K562 (cell line): ENCODE results near the gene MKRN2OS. TPM values are rescaled to one million over a fixed set of nuclear protein-coding genes. Genes with fewer than 3 reads are reported as not detected.
A peak's percentile ranks its signal among the peaks of the same experiment; 100 is the strongest.

Source experiments
- ATAC-seq: fragments of 200-7000 bp; cut with Tn5 transposase; 3 replicates; pipeline ENCODE4 v1.9.1; 2020; ENCODE audit warnings: moderate library complexity
- BruUV-seq: library from RNA; stranded (reverse); fragments of 400-500 nt; replicated peaks from 2 replicates; lab custom pipeline; 2021; lab: Mats Ljungman, UMichigan
- CTCF ChIA-PET: fragments of 300-600 bp; formaldehyde crosslinking; extraction: SDS; loops from one replicate; lab custom pipeline; 2021; ENCODE audit warnings: low intra/inter-chr PET ratio; lab: Yijun Ruan, JAX
- POLR2A ChIA-PET: fragments of 300-600, 350-650 bp; sonication (Branson Sonifier 250); formaldehyde crosslinking; extraction: SDS; loops from one replicate; lab custom pipeline; 2021; ENCODE audit warnings: antibody characterized with exemption, inconsistent platforms; lab: Yijun Ruan, JAX
- DNase-seq, 4 experiments: peaks; one replicate each; pipeline versions ENCODE4 v3.0.0 to v3.0.0-alpha.2; 2011 to 2018; ENCODE audit warnings: low spot score in 3 of 4, mixed read lengths in 3 of 4; ENCODE audit errors: extremely low read depth in 1 of 4
- FAIRE-seq: peaks from 2 replicates; lab custom pipeline; 2011; peaks lifted over from hg19 to GRCh38; lab: Jason Lieb, UNC
- H2AFZ ChIP-seq: 2 replicates; pipeline ENCODE4 v1.6.0; 2011; ENCODE audit warnings: low read depth, low read length, control low read depth, inconsistent platforms
- H3K27ac ChIP-seq: fragments of 200-600 bp; 3 replicates; pipeline ENCODE4 v1.8.0; 2011; ENCODE audit warnings: low read depth, mild to moderate bottlenecking, control low read depth, inconsistent platforms, low read length, moderate library complexity, mixed read lengths; ENCODE audit errors: extremely low read depth
- H3K27me3 ChIP-seq, 2 experiments: fragments of 300-600 bp in 1 of 2; 2 replicates in 1 of 2; 3 replicates in 1 of 2; pipeline versions ENCODE4 v1.6.0 to v1.8.0; 2011; ENCODE audit warnings: inconsistent platforms in 2 of 2, low read length in 2 of 2, mild to moderate bottlenecking in 1 of 2, mixed read lengths in 1 of 2, moderate library complexity in 1 of 2; ENCODE audit not compliant: control insufficient read depth in 2 of 2, insufficient read depth in 2 of 2
- H3K36me3 ChIP-seq: fragments of 300-600 bp; 3 replicates; pipeline ENCODE4 v1.8.0; 2011; ENCODE audit warnings: mild to moderate bottlenecking, low read length, inconsistent platforms; ENCODE audit not compliant: control insufficient read depth, insufficient read depth
- H3K4me1 ChIP-seq, 2 experiments: fragments of 200-600 bp in 1 of 2; replicated peaks in 1 of 2; 2 replicates in 1 of 2; 3 replicates in 1 of 2; pipeline versions ENCODE4 v1.5.1 to v1.8.0; 2011; ENCODE audit warnings: inconsistent platforms in 2 of 2, low read length in 2 of 2, mild to moderate bottlenecking in 1 of 2, mixed read lengths in 1 of 2, moderate library complexity in 1 of 2; ENCODE audit not compliant: control insufficient read depth in 2 of 2, insufficient read depth in 2 of 2
- H3K4me2 ChIP-seq: 2 replicates; pipeline ENCODE4 v1.6.1; 2011; ENCODE audit warnings: low read length, control low read depth, inconsistent platforms, mixed read lengths; ENCODE audit not compliant: insufficient read depth
- H3K4me3 ChIP-seq: fragments of 200-600 bp; sonication (generic), shearing (Covaris generic); 2 replicates; pipeline ENCODE4 v1.5.1; 2016; ENCODE audit warnings: control low read depth, inconsistent platforms
- H3K79me2 ChIP-seq: fragments of 200-600 bp; 3 replicates; pipeline ENCODE4 v1.8.0; 2011; ENCODE audit warnings: low read length, inconsistent platforms; ENCODE audit not compliant: control insufficient read depth, insufficient read depth
- H3K9ac ChIP-seq, 2 experiments: 2 replicates each; pipeline versions ENCODE4 v1.6.0 to v1.6.1; 2011; ENCODE audit warnings: low read depth in 2 of 2, low read length in 2 of 2, control low read depth in 1 of 2, inconsistent platforms in 1 of 2, mild to moderate bottlenecking in 1 of 2, mixed read lengths in 1 of 2; ENCODE audit not compliant: insufficient read depth in 1 of 2
- H3K9me1 ChIP-seq: one replicate; pipeline ENCODE4 v1.6.0; 2011; ENCODE audit warnings: inconsistent platforms, mild to moderate bottlenecking, low read length, moderate library complexity; ENCODE audit not compliant: control insufficient read depth, insufficient read depth
- H3K9me3 ChIP-seq: replicated peaks from 2 replicates; pipeline ENCODE4 v1.5.1; 2011; ENCODE audit warnings: low read depth, low read length, inconsistent platforms; ENCODE audit not compliant: control insufficient read depth, insufficient read depth
- H4K20me1 ChIP-seq: replicated peaks from 2 replicates; pipeline ENCODE4 v1.6.1; 2011; ENCODE audit warnings: low read length, inconsistent platforms, mixed read lengths; ENCODE audit not compliant: control insufficient read depth, insufficient read depth
- C11orf30 ChIP-seq: fragments of 450-650 bp; IDR thresholded peaks from 2 replicates; pipeline ENCODE4 v1.6.1; 2016; ENCODE audit warnings: low read depth, mild to moderate bottlenecking
- CREBBP ChIP-seq: IDR thresholded peaks from one replicate; pipeline ENCODE4 v1.6.1; 2012; ENCODE audit warnings: low read depth, mild to moderate bottlenecking, control low read depth, inconsistent platforms, low read length
- GATAD2A ChIP-seq: fragments of 450-650 bp; IDR thresholded peaks from 2 replicates; pipeline ENCODE4 v1.6.1; 2017
- HDAC1 ChIP-seq, 2 experiments: fragments of 450-650 bp; IDR thresholded peaks; 2 replicates each; pipeline ENCODE4 v1.6.1; 2016 to 2017; ENCODE audit warnings: inconsistent platforms in 1 of 2, mild to moderate bottlenecking in 1 of 2, moderate library complexity in 1 of 2
- HDAC6 ChIP-seq: IDR thresholded peaks from 2 replicates; pipeline ENCODE4 v1.6.1; 2012; ENCODE audit warnings: low read depth, mild to moderate bottlenecking, control low read depth, inconsistent platforms, low read length, moderate library complexity
- HDAC8 ChIP-seq: fragments of 450-650 bp; IDR thresholded peaks from 2 replicates; pipeline ENCODE4 v1.6.1; 2016; ENCODE audit warnings: mild to moderate bottlenecking, missing genetic modification characterization, moderate library complexity, missing compliant biosample characterization
- L3MBTL2 ChIP-seq: fragments of 450-650 bp; IDR thresholded peaks from 2 replicates; pipeline ENCODE4 v1.6.1; 2016; ENCODE audit warnings: mild to moderate bottlenecking, moderate library complexity
- MAFG ChIP-seq: fragments of 450-650 bp; conservative IDR thresholded peaks from 2 replicates; pipeline ENCODE4 v1.6.1; 2016; ENCODE audit warnings: missing genetic modification characterization, missing compliant biosample characterization
- MAFK ChIP-seq: IDR thresholded peaks from 2 replicates; pipeline ENCODE4 v1.6.1; 2011; ENCODE audit warnings: low read length, improper control_type of control experiment
- NFIC ChIP-seq: fragments of 450-650 bp; IDR thresholded peaks from 2 replicates; pipeline ENCODE4 v1.6.1; 2017; ENCODE audit warnings: mild to moderate bottlenecking, inconsistent platforms
- POLR2G ChIP-seq: fragments of 200-400 bp; formaldehyde crosslinking; IDR thresholded peaks from 2 replicates; pipeline ENCODE4 v1.6.1; 2017; ENCODE audit warnings: low read depth, mild to moderate bottlenecking, antibody characterized with exemption, low read length, moderate library complexity
- RAD51 ChIP-seq: fragments of 450-650 bp; IDR thresholded peaks from 2 replicates; pipeline ENCODE4 v1.7.1; 2016; ENCODE audit warnings: low read depth, mild to moderate bottlenecking, borderline replicate concordance
- RBM25 ChIP-seq: fragments of 200-400 bp; formaldehyde crosslinking; IDR thresholded peaks from 2 replicates; pipeline ENCODE4 v1.6.1; 2018; ENCODE audit warnings: low read length, low read depth, moderate library complexity; ENCODE audit not compliant: severe bottlenecking
- SAP30 ChIP-seq: fragments of 200-600 bp; sonication (generic); IDR thresholded peaks from 2 replicates; pipeline ENCODE4 v1.6.1; 2012; ENCODE audit warnings: borderline replicate concordance, low read depth, mild to moderate bottlenecking, moderate library complexity, low read length, control low read depth, inconsistent platforms; ENCODE audit not compliant: insufficient read depth, poor library complexity, severe bottlenecking
- SMAD2 ChIP-seq: fragments of 150-350 bp; IDR thresholded peaks from 2 replicates; pipeline ENCODE4 v1.6.1; 2014; ENCODE audit warnings: low read depth, mild to moderate bottlenecking, low read length
- SRF ChIP-seq, 2 experiments: fragments of 250-450, 450-650 bp in 1 of 2; sonication (Bioruptor Pico) in 1 of 2; sonication (generic) in 1 of 2; formaldehyde crosslinking; IDR thresholded peaks; 2 replicates each; pipeline versions ENCODE4 v1.5.0 to v1.5.1; 2020 to 2022; ENCODE audit warnings: mild to moderate bottlenecking in 1 of 2, missing genetic modification reagents in 1 of 2
- TGIF2 ChIP-seq: sonication (generic); formaldehyde crosslinking; IDR thresholded peaks from 2 replicates; pipeline ENCODE4 v1.8.1; 2022; ENCODE audit warnings: mild to moderate bottlenecking, missing genetic modification reagents, moderate library complexity
- ZNF253 ChIP-seq: fragments of 250-450 bp; sonication (Bioruptor Pico); conservative IDR thresholded peaks from 2 replicates; pipeline ENCODE4 v1.6.1; 2021; ENCODE audit warnings: mild to moderate bottlenecking
- ZNF316 ChIP-seq: fragments of 450-650 bp; IDR thresholded peaks from 2 replicates; pipeline ENCODE4 v1.6.1; 2016
- ZNF778 ChIP-seq: fragments of 450-650 bp; formaldehyde crosslinking; IDR thresholded peaks from 2 replicates; pipeline ENCODE4 v1.4.0; 2020; ENCODE audit warnings: mild to moderate bottlenecking, moderate library complexity
- WGBS: fragments of 100-300 bp; shearing (Covaris generic); methylation state at CpG from one replicate; pipeline ENCODE4 v1.1.6; 2016; ENCODE audit warnings: low coverage, mixed read lengths; ENCODE audit not compliant: insufficient coverage; ENCODE audit errors: missing lambda C conversion rate; 5-methylcytosine and 5-hydroxymethylcytosine counted together
- in situ Hi-C: fragments of 300-500 bp; cut with MboI; formaldehyde crosslinking; loops from 4 replicates; pipeline ENCODE4 v1.15.0; 2018; ENCODE audit warnings: inconsistent platforms, mixed read lengths
- intact Hi-C: fragments of 100-400 bp; cut with micrococcal nuclease; formaldehyde crosslinking; loops from 2 replicates; pipeline ENCODE4 v1.14.2; 2022
- polyA plus RNA-seq, 8 experiments: library from polyadenylated mRNA; depleted of rRNA in 4 of 8; stranded (reverse) in 5 of 8; unstranded in 3 of 8; fragments of >200 nt; fragmentation: Nextera tagmentation in 2 of 8; fragmentation: Illumina TruSeq in 1 of 8; extraction: Ambion mirVana in 2 of 8; extraction: Trizol in 1 of 8; gene quantifications; 2 replicates each; pipeline versions ENCODE4 v1.2.1 to v1.2.3, GENCODE V29; 2011 to 2014; ENCODE audit warnings: inconsistent platforms in 1 of 8, missing spikeins in 1 of 8
- total RNA-seq, 7 experiments: library from RNA; depleted of rRNA in 6 of 7; stranded (reverse); fragments of >200 nt in 6 of 7; fragmentation: Illumina TruSeq in 2 of 7; extraction: Trizol in 2 of 7; gene quantifications; 2 replicates each; pipeline versions ENCODE4 v1.2.1 to v1.2.3, GENCODE V29; 2011 to 2021; ENCODE audit warnings: low replicate concordance in 1 of 7
- TF ChIP-seq, protein P1 (sequence below): fragments of 450-650 bp; formaldehyde crosslinking; IDR thresholded peaks from 2 replicates; pipeline ENCODE4 v1.4.0; 2022; ENCODE audit warnings: mild to moderate bottlenecking, moderate library complexity

Gene MKRN2OS
- total and polyA plus RNA-seq, 9 of the 15 experiments (the other 6 are each of a cell fraction or from before 2014, with no cell fraction given), result 0.11 to 0.27 (median 0.17) TPM; not detected in 6

DNA sequence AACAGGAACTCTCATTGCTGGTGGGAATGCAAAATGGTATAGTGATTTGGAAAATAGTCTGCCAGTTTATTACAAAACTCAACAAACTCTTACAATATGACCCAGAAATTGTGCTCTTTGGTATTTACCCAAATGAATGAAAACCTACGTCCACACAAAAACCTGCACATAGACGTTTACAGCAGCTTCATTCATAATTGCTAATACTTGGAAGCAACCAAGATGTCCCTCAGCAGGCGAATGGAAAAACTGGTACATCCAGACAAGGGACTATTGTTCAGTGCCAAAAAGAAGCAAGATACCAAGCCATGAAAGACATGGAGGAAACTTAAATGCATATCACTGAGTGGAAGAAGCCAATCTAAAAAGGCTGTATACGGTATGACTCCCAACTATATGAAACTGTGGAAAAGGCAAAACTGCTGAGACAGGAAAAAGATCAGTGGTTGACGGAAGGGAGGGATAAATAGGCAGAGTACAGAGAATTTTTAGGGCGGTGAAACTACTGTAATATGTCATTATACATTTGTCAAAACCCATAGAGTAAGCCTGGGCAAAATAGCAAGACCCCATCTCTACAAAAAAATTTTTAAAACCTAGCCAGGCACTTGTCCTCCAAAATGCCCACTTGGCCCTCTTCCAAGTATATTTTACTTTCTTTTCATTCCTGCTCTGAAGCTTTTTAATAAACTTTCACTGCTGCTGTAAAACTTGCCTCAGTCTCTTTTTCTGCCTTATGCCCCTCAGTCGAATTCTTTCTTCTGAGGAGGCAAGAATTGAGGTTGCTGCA lies 4.9 kb upstream of the MKRN2OS start:
- H4K20me1 ChIP-seq, result no peaks in the 10 kb centered on the region
- in situ Hi-C loops (no loop called here), intact Hi-C loops (no loop called here)
- H3K79me2 ChIP-seq, result no peaks in the 10 kb centered on the region
- BruUV-seq, result no TSS peak
- ChIA-PET POLR2A (interaction anchor here (0.5 kb wide), 1 partner anchor 109 kb away, joined by 3 read pairs; no protein-coding TSS in a partner anchor), CTCF (no interaction called here)
- no peaks in the 10 kb centered on the region for H3K9me3 ChIP-seq
- no peak for DNase-seq
- no peaks in the 10 kb centered on the region for H3K9me1 ChIP-seq
- H3K27me3 ChIP-seq, result no peaks in the 10 kb centered on the region
- no peak for ATAC-seq
- H3K27ac ChIP-seq, result no peak overlapping the region
- no peak overlapping the region for H3K4me3 ChIP-seq
- H3K4me2 ChIP-seq, result no peak overlapping the region
- H2AFZ ChIP-seq, result no peak overlapping the region
- whole genome bisulfite sequencing, result 32% methylated on average over 7 of the region's 7 CpGs
- peaks cover 0 to 7% of the 10 kb centered on the region in 2 experiments; a peak in 2 of 5 replicates for H3K4me1 ChIP-seq
- no peaks in the 10 kb centered on the region for H3K36me3 ChIP-seq
- FAIRE-seq, result no peak
- H3K9ac ChIP-seq, result no peak overlapping the region
- TF ChIP-seq ZNF778 (no peak), NFIC (peak; percentile 70), L3MBTL2 (no peak), GATAD2A (no peak), TGIF2 (no peak), HDAC6 (no peak), SMAD2 (no peak), SRF (CRISPR knock-in tag; IDR thresholded peaks at IDR 0.05) (no peak), HDAC8 (tag) (no peak), ZNF253 (no peak), RAD51 (no peak), C11orf30 (peak; percentile 85), SAP30 (no peak), ZNF316 (peak; percentile 93), MAFK (peak; percentile 50; the same call in 1 of the 2 replicates), RBM25 (peak; percentile 52), POLR2G (no peak), HDAC1 (IDR thresholded peaks at IDR 0.05) (no peak), CREBBP (no peak), MAFG (tag) (peak; percentile 68)
- TF ChIP-seq, protein P1, sequence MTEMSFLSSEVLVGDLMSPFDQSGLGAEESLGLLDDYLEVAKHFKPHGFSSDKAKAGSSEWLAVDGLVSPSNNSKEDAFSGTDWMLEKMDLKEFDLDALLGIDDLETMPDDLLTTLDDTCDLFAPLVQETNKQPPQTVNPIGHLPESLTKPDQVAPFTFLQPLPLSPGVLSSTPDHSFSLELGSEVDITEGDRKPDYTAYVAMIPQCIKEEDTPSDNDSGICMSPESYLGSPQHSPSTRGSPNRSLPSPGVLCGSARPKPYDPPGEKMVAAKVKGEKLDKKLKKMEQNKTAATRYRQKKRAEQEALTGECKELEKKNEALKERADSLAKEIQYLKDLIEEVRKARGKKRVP (CRISPR knock-in tag), result no peak
